Right forelimb (tissue), 1 donor: Measurements from ENCODE around the gene WNT5A.
"Not testable (repeated sequence)": the region's sequence is repeated elsewhere in the genome, so short reads cannot be mapped to it uniquely, and the experiment has no call there.

ENCODE experiments used
- DNase-seq: peaks from one replicate; pipeline ENCODE4 v3.0.0-alpha.2; 2018

Gene WNT5A

DNA sequence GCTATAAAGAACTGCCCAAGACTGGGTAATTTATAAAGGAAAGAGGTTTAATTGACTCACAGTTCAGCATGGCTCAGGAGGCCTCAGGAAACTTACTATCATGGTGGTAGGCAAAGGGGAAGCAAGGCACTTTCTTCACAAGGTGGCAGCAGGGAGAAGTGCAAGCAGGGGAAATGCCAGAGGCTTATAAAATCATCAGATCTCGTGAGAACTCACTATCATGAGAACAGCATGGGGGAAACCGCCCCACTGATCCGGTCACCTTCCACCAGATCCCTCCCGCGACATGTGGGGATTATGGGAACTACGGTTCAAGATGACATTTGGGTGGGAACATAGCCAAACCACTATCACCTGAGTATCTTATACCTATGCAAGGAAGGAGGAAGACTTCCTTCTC lies 18.0 kb upstream of the WNT5A start:
- not testable (repeated sequence) for DNase-seq

DNA sequence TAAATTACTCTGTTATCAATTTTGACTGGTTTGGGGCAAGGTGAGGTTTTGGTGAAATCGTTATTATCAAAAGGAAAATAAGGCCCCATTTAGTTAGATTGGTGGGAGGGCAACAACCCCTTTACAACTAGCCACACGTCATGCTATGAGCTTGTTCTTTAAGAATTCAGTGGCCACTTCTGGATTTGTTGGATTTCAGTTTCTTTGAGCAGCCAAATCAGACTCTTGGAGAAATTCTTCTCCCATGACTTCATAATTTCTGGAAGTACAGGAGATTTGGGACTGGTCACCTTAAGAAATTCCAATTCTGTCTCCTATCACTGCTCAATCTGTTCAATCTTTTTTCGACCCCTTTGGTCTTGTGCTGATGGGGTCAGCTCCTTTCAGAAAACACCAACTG lies 14.8 kb upstream of the WNT5A start:
- DNase-seq = no peak

- DNase-seq = no peak
These were observed 13.6 kb upstream of the WNT5A start for GRCh38 chr3:55500555-55501330.

DNA sequence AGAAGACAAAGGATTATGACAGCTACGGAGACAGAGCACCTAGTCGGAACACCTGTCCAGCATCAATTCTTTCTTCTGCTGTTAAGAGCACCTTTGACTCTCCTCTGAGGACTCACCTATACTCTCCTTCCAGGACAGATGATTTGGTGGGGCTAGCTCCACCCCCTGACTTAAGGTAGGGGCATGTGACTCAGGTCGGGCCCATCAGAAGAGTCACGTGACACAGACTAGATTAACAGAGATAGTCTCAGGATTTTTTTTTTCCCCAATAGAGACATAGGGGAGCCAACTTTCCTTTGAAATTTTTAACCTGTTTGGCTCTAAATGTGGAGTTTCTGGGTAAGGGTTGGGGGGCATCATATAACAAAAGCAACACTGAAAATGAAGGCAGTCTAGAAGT lies 11.4 kb upstream of the WNT5A start:
- DNase-seq = no peak

DNA sequence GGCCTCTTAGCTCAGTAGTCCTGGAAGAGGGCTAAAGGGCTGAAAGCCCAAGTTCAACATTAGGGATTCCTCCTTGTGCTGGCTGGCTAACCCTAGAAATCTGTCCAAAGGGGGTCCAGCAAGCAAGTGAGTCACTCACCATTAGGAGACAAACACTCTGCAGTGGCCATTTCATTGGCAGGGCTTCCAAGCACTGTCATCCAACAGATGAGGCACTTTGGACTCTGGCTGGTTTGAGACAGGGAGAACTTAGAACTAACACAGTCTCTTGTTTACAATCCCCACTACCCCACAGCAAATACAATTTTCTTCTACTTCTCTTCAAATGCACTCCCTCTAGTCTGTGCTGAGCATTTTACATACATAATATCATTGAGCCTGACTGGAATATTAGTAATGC lies 10.1 kb upstream of the WNT5A start:
- DNase-seq = no peak

GRCh38 chr3:55494976-55495375 lies 7.9 kb upstream of the WNT5A start:
- no peak for DNase-seq

- DNase-seq = no peak
These were observed 5.9 kb upstream of the WNT5A start for GRCh38 chr3:55492976-55493375.

- DNase-seq = no peak
These were observed 4.2 kb upstream of the WNT5A start for GRCh38 chr3:55491296-55491816.

GRCh38 chr3:55490276-55490913 lies 3.3 kb upstream of the WNT5A start:
- no peak for DNase-seq

DNA sequence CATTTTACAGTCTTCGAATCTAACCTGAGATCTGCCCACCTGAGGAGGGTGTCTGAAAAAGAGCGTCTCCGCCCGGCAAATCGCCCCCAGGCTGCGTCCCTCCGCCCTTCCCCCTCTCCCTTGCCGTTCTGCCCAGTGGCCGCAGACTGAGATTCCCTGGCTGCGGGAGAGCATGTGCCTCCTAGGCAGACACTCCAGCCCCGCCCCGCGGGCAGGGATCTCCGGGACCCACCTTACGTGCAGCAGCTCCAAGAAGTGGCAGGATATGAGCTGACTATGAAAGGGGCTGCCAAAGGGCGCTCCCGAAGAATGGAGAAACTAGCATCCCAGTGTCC lies 2.7 kb upstream of the WNT5A start:
- DNase-seq = no peak

DNA sequence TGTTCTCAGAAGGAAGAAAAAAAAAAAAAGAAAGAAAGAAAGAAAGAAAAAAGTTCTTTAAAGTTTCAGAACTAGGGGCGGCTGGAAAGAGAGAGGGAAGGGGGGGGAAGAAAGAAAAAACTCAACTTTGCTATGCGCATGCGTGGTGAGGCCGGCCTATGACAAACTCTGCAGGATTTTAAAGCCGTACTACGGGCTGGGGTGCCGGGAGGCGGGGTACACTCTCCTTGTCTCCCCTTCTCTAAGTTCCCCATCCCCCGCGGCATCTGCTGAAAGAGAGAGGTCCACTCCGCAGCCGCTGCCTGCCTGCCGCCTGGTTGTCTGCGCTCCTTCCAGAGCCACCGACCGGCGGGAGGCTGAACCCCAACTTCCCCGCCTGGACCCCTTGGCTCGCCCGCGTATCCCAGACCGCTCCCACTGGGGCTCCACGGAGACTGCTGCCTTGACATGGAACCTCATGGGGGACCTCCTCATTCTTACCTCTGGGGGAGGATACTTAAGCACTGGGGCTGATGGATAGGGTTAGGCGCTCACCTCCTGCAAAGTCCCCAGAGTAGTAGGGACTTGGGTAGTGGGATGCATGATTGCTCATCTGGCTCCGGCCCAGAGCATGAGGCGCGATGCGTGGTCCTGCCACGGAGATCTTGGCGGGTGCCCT lies 1.4 kb upstream of the WNT5A start:
- DNase-seq = peak; percentile 86

DNA sequence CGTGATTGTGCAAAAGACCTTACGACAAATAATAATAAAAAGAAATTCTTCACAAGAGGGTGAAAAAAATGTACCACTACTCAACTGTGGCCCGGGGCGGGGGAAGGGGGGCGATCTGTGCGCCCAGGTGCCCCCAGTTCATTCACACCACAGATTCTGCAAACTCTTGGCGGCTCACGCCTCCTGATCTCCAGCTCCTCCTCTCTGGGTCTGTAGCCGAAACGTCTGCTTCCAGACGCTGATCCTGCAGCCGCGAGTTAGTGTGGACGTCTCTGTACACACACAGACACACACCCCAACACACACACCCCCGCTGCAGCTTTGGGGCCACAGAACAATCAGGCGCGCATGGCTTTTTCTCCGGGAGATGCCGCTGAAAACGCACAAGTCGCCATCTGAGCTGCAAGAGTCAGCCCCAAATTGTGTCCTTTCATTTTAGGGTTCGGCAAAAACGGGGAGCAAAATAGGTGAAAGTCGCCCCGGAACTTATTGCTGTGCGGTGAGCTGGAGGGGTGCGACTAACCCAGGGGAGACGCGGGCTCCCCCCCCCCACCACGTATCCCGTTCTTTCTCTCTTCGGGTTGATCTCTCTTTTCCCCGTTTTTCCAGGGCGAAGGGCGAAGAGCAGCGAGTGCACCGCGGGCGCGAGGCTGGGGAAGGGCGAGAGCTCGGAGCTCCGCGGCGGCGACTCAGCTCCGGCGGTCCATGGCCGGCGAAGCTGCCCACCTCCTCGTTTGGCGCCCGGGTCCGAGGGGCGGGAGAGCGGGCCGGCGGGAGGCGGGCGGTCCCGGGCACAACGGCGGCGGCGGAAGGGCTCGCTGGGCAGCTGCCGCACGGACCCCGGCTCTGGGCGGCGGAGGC lies 505 bp upstream of the WNT5A start:
- DNase-seq = peak; percentile 79

DNA sequence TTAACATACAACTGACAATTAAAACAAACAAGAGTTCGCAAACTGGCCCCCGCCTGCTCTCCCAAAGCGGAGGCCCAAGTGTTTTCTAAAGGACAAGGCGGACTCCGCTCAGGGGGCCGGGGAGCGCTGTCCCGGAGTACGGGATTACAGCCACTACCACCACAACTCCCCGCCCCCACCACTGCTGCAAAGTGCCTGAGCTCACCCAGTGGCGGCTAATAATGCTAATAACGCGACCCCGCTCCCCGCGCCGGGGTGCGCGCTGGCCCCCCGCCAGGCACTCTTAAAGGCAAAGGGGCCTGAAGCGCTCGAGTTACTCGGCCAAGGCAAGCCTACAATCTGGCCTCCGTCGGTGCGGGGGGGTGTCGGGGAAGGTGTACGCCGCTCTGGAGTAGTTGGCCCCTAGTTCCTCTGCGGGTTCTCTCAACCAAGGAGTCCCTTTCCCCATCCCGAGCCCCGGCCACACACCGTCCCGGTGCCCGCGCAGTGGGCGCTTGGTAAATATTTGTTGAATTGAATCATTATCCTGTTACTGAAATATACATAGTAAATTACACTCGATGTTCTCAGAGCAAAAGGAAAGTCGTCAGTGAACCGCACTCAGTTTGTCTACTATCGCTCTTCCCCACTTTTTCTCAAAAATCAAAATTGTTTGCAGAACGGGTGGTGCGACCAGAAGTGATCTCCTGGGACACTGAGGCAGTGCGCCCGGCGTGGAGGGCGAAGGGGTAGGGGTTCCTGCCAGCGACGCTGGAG lies 827 bp downstream of the WNT5A start:
- peak; percentile 83 for DNase-seq

- peak; percentile 92 for DNase-seq
These were observed 2.0 kb downstream of the WNT5A start for GRCh38 chr3:55484801-55485791.

GRCh38 chr3:55484191-55484689 lies 2.9 kb downstream of the WNT5A start:
- peak; percentile 52 for DNase-seq

- no peak for DNase-seq
These were observed 3.7 kb downstream of the WNT5A start for GRCh38 chr3:55483196-55484095.

DNA sequence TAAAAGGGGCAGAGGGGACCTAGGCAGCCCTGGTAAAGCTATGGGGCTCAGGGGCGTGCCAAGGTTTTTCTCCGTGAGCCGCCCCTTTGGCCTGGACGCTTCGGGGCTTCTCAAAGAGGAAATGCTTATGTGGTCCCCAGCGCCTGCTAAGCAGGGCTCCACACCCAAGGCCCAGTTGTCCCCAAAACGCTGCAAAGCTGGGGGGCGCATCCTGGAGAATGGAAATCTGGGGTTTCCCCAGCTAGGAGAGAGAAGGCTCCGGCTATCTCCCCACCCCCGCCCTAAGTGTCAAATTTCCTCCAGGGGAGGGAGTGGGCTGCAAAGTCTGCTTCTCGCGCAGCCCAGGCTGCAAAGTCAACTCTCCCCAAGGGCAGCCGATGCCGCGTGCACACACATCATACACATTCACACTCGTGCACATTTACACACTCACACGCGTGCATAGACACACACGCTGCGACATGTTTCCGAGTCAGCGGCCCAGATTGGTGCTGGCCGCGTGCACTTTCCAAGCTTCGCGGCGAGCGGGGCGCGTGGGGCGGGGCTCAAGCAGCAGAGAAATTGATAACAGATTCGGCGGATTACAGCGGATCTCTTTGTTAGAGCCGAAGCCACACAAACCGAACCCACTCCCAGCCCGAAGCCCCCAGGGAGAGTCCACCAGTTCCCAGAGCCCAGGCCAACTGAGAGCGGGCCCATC lies 4.5 kb downstream of the WNT5A start:
- DNase-seq = peak; percentile 68

DNA sequence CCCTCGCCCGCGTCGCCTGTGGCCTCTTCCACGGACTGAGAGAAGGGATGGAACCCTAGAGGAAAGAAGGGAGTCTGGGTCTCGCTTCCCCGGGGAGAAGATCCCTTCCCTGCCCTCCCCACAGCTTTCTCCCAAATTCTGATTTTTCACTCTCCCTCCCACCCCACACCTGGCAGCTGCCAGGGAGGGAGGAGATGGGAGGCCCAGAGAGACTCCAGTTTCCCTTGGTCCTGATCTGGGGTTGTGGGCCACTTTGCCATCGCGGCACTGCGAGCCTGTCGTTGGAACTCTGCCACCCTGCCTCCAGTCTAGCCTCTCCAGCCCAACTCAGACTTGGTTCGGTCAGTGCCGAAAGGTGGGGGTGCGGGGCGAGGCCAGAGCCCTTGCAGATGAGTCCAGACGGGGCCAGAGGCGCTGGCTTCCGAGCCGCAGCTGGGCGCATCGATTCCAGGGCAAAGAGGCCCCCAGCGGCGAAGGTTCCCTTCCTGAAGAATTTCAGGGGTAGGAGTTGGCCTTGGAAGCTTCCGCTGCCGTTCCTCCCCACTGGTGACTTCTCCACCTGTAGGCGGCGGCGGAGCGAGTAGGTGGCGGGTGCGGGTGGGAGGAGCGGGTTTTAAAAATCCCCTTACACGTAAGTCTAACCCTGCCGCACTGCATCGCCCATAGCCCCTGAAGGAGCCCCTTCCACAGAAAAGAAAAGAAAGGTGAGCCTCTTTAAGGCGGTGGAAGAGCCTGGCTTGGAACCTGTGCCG lies 5.2 kb downstream of the WNT5A start:
- peak; percentile 55 for DNase-seq
